ENCODE results near the gene CUX1. TPM values are rescaled to one million over a fixed set of nuclear protein-coding genes. Genes with fewer than 3 reads are reported as not detected.
A peak's percentile ranks its signal among the peaks of the same experiment; 100 is the strongest.

Gene CUX1
- total RNA-seq, 1 donor, result 46.2 TPM

DNA sequence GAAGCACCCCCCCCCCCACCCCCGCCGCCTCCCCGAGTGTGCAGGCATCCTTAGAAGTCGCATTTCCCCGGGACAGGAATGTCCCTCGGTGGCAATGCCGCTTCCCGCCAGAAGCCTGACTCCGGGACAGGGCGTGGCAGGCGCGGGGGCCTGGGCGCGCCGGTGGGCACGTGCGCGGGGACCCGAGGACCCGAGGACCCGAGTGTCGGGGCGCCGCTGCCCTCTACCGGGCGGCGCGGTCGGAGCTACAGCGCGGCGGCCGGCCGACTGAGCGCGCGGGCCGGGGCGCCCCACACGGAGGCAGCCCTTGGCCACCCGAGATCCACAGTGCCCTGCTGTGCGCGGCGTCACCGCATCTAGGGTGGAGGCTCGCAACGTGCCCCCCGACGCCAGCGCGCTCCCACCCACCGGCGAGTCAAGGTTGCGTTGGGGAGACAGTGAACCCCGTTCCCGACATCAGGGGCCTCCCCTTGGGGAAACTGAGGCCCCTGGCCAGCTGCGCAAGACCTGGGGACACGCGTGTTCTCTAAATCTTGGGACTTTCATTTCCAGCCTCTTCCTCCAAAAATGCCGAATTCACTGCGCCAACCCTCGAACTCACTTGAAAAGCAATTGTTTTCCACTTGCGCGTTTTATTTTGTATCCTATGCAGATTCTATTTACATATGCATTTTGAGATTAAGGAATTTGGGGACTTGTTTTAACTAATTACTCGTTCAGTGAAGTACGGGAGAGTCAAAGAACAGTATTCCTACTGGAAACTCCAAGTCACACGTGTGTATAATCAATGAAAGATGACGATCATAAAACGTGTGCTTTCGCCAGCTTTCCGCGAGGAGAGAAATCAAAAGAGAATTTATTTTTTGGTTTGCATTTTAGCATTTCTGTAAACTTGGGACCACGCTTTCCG lies 3.1 kb upstream of the CUX1 start:
- H3K4me3 ChIP-seq (ENCODE audit: low read depth, low read length), result peak overlapping the region; percentile 75
- peak; percentile 63 for DNase-seq (ENCODE audit: low read depth)
- TF ChIP-seq, protein P1, sequence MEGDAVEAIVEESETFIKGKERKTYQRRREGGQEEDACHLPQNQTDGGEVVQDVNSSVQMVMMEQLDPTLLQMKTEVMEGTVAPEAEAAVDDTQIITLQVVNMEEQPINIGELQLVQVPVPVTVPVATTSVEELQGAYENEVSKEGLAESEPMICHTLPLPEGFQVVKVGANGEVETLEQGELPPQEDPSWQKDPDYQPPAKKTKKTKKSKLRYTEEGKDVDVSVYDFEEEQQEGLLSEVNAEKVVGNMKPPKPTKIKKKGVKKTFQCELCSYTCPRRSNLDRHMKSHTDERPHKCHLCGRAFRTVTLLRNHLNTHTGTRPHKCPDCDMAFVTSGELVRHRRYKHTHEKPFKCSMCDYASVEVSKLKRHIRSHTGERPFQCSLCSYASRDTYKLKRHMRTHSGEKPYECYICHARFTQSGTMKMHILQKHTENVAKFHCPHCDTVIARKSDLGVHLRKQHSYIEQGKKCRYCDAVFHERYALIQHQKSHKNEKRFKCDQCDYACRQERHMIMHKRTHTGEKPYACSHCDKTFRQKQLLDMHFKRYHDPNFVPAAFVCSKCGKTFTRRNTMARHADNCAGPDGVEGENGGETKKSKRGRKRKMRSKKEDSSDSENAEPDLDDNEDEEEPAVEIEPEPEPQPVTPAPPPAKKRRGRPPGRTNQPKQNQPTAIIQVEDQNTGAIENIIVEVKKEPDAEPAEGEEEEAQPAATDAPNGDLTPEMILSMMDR (IDR thresholded peaks at IDR 0.05; ENCODE audit: insufficient read depth, low read depth, low read length), result peak; percentile 35

DNA sequence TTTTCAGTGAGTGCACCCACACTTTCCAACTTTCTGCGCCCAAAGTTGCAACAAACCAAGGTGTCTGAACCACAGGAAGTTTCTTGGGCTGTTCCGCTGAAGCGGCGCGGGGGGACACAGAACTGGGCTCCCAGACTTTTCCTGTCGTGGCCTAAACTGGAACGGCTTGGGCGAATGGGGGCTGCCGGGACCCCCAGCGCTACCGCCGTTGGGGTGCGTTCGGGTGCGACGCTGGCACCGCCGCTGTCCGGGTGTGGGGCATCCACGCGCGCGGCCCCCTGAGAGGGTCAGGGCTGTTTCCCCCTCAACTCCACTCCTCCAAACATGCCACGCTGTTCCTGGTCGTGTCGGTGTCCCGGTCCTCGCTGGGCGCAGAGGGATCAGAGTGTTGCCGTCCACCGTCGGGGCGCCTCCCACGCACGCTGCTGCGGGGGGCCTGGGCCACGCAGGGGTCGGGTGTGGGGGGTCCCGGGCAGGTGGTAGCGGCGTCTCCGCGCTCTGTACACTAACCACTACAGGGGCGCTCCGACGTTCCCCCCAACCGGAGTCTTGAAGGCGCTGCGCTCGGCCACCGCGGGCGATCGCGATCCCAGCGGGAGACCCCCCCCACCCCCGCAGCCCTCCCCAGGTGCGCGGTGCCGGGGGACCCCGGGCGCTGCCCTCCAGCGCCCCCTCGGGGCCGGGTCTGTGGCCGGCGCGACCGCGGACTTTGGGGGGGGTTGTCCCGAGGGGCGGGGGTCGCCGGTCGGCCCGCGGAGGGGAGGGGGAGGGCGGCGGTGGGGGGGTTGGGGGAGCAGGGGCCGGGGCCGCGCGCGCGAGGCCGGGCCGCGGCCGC lies 2.2 kb upstream of the CUX1 start:
- TF ChIP-seq, protein P1 (IDR thresholded peaks at IDR 0.05; ENCODE audit: insufficient read depth, low read depth, low read length), result peak; percentile 37
- H3K4me3 ChIP-seq (ENCODE audit: low read depth, low read length), result peak overlapping the region; percentile 75
- DNase-seq (ENCODE audit: low read depth), result peak; percentile 50

DNA sequence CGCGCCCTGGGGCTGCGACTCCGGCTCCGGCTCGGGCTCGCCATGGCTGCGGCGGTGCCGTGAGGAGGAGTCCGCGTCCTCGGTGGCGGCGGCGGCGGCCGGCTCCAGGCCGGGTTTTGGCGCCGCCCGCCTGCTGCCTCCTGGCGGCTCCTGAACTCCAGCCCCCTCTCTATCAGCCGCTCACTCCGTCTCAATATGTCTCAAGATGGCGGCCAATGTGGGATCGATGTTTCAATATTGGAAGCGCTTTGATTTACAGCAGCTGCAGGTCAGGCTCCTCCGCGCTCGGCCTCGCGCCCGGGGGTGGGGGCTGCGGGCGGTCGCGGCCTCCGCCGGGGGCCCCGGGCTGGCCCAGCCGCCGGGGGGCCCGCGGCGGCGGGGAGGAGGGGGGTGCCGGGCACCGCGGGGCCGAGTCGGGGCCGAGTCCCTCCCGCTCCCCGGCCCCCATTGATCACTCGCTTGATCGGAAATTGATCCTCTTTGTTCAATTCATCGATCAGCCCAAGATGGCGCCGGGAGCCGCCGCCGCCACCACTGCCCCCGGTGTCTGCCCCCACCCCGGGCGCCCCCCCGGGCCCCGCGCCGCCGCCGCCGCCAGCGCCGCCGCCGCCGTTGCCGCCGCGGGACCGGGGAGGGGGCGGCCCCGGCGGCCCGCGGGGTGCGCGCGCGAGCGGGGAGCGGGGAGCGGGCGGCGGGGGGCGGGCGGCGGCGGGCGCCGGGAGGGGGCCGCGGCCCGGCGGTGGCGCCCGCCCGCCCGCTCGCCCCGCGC lies 1.4 kb upstream of the CUX1 start:
- peak; percentile 87 for DNase-seq (ENCODE audit: low read depth)
- TF ChIP-seq, protein P1 (IDR thresholded peaks at IDR 0.05; ENCODE audit: insufficient read depth, low read depth, low read length), result peak; percentile 3
- H3K4me3 ChIP-seq (ENCODE audit: low read depth, low read length), result peak overlapping the region; percentile 81

DNA sequence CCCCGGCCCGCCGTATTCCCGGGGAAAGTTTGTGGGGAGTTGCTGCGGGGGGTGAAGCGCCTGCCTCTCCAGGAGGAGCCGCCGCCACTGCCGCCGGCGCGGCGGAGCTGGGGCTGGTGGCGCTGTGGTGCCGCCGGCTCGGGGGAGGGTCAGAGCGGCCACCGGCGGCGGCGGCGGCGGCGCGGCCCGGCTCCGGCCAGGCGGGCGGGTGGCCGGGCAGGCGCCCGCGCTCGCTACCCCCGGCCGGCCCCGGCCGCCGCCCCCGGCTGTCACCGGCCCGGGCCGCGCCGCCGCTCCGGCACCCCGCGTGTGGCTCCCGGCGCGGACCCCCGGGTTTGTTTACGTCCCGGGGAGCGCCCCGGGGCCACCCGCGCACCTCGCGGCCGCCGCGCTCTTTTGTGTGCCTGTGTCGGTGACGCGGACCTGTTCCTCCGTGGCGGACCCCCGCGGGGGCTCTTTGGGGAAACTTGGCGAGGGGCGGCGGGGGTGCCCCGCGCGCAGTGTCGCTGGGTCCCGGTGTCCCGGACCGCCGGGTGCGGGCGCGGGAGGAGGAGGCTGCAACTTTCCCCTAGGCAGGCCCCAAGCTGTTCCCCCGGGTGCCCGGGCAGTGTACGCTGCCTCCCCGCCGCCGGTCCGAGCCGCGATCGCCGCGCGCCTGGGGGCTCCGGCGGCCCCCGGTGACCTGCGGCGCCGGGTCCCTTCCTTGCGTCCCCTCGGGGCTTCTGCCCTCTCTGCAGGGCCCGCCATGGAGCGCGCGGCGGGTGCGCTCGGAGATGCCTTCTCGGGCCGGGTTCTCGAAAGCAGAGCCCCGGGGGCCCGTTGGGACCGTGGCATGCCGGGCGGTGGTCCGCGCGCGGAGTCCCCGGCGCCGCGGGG lies 593 bp upstream of the CUX1 start:
- H3K4me3 ChIP-seq (ENCODE audit: low read depth, low read length), result peak overlapping the region; percentile 81
- peak; percentile 44 for DNase-seq (ENCODE audit: low read depth)
- TF ChIP-seq, protein P1 (IDR thresholded peaks at IDR 0.05; ENCODE audit: insufficient read depth, low read depth, low read length), result no peak

DNA sequence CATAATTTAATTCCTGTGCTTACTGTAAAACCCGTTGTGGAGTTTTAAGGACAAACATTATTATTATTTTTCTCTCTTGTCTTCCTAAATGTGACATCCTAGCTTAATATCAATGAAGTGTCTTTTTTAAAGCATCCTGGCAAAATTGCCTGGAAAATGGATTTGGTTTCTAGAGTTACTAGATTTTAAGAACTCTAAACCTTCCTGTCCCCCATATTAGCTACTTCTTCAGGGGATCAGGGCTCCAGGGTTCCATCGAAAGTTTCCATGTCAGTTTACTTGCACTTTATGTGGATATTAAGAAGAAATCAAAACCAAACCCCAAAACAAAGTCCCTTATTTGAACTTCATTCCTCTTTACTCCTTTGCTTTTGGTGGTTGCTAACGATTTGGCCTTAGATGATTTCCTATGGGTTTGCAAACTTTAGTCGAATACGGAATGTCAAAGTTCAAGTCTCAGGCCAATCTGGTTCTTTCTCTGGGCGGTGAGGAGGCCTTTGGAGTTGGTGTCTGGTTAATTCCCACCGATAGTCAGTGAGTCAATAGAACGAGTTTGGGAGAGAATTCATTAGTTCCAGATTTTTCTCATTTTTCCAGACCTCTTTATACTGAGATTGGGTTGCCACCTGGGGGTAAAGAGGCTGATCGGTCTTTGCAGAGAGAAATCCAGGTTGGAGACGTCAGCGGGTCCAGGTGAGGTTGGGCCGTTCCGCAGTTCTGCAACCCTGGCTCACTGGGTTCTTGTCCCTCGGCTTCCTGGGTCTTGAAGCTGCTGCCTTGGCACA lies 1.1 kb downstream of the CUX1 start:
- TF ChIP-seq, protein P1 (IDR thresholded peaks at IDR 0.05; ENCODE audit: insufficient read depth, low read depth, low read length), result no peak
- DNase-seq (ENCODE audit: low read depth), result peak; percentile 30
- peak overlapping the region; percentile 81 for H3K4me3 ChIP-seq (ENCODE audit: low read depth, low read length)

Data from fibroblast of villous mesenchyme (primary cell).